HEK293 (cell line): ENCODE data around the gene PPP1R9B.

ENCODE experiments used
- AEBP2 ChIP-seq: fragments of 450-650 bp; formaldehyde crosslinking; IDR thresholded peaks from 2 replicates; pipeline ENCODE4 v1.5.1; 2016; ENCODE audit warnings: missing biosample characterization, missing genetic modification characterization, borderline replicate concordance
- ATF2 ChIP-seq: fragments of 450-650 bp; formaldehyde crosslinking; IDR thresholded peaks from 2 replicates; pipeline ENCODE4 v1.5.1; 2016; ENCODE audit warnings: missing biosample characterization, missing genetic modification characterization, low read depth
- GLI4 ChIP-seq: fragments of 450-650 bp; formaldehyde crosslinking; IDR thresholded peaks from 2 replicates; pipeline ENCODE4 v1.5.1; 2016; ENCODE audit warnings: missing biosample characterization, missing genetic modification characterization
- KLF1 ChIP-seq: fragments of 450-650 bp; formaldehyde crosslinking; IDR thresholded peaks from 2 replicates; pipeline ENCODE4 v1.5.1; 2016; ENCODE audit warnings: missing biosample characterization, missing genetic modification characterization
- KLF8 ChIP-seq: fragments of 450-650 bp; formaldehyde crosslinking; IDR thresholded peaks from 2 replicates; pipeline ENCODE4 v1.5.1; 2016; ENCODE audit warnings: missing biosample characterization, missing genetic modification characterization
- MEIS1 ChIP-seq: sonication (generic); formaldehyde crosslinking; IDR thresholded peaks from 2 replicates; pipeline ENCODE4 v1.8.1; 2022; ENCODE audit warnings: missing genetic modification reagents, mild to moderate bottlenecking, borderline replicate concordance
- MYNN ChIP-seq: fragments of 450-650 bp; formaldehyde crosslinking; IDR thresholded peaks from 2 replicates; pipeline ENCODE4 v1.5.1; 2016; ENCODE audit warnings: missing biosample characterization, missing genetic modification characterization, borderline replicate concordance
- PRDM1 ChIP-seq: fragments of 450-650 bp; formaldehyde crosslinking; IDR thresholded peaks from 2 replicates; pipeline ENCODE4; 2016; ENCODE audit warnings: missing biosample characterization, missing genetic modification characterization
- SALL2 ChIP-seq: fragments of 450-650 bp; formaldehyde crosslinking; IDR thresholded peaks from 2 replicates; pipeline ENCODE4 v1.5.0; 2017; ENCODE audit warnings: missing biosample characterization, mild to moderate bottlenecking, missing genetic modification characterization, borderline replicate concordance
- TCF7L2 ChIP-seq: IDR thresholded peaks from 2 replicates; pipeline ENCODE4 v1.6.1; 2011; ENCODE audit warnings: low read depth, mild to moderate bottlenecking, inconsistent platforms, low read length, moderate library complexity, borderline replicate concordance
- YY2 ChIP-seq: fragments of 450-650 bp; formaldehyde crosslinking; IDR thresholded peaks from 2 replicates; pipeline ENCODE4 v1.5.1; 2016; ENCODE audit warnings: missing biosample characterization, missing genetic modification characterization
- ZBTB1 ChIP-seq: fragments of 450-650 bp; formaldehyde crosslinking; IDR thresholded peaks from 2 replicates; pipeline ENCODE4 v1.5.1; 2016; ENCODE audit warnings: missing biosample characterization, missing genetic modification characterization
- ZBTB44 ChIP-seq: fragments of 450-650 bp; IDR thresholded peaks from 2 replicates; pipeline ENCODE4 v1.5.1; 2018; ENCODE audit warnings: missing biosample characterization, mild to moderate bottlenecking, missing genetic modification characterization
- ZNF157 ChIP-seq: fragments of 450-650 bp; formaldehyde crosslinking; IDR thresholded peaks from 2 replicates; pipeline ENCODE4 v1.5.1; 2016; ENCODE audit warnings: missing biosample characterization, missing genetic modification characterization
- ZNF2 ChIP-seq: fragments of 450-650 bp; formaldehyde crosslinking; IDR thresholded peaks from 2 replicates; pipeline ENCODE4 v1.5.1; 2016; ENCODE audit warnings: missing biosample characterization, missing genetic modification characterization
- ZNF274 ChIP-seq, 2 experiments: fragments of 200-500 bp in 1 of 2; fragments of 450-650 bp in 1 of 2; sonication (Bioruptor generic) in 1 of 2; formaldehyde crosslinking in 1 of 2; IDR thresholded peaks; 2 replicates each; pipeline versions ENCODE4 v1.5.1 to v1.6.1; 2014 to 2016; ENCODE audit warnings: borderline replicate concordance in 1 of 2, inconsistent platforms in 1 of 2, low read length in 1 of 2, missing biosample characterization in 1 of 2, missing genetic modification characterization in 1 of 2
- ZNF280C ChIP-seq: fragments of 450-650 bp; formaldehyde crosslinking; IDR thresholded peaks from 2 replicates; pipeline ENCODE4 v1.5.1; 2016; ENCODE audit warnings: missing biosample characterization, missing genetic modification characterization
- ZNF280D ChIP-seq: fragments of 450-650 bp; formaldehyde crosslinking; IDR thresholded peaks from 2 replicates; pipeline ENCODE4 v1.5.1; 2016; ENCODE audit warnings: missing biosample characterization, missing genetic modification characterization
- ZNF366 ChIP-seq: fragments of 450-650 bp; formaldehyde crosslinking; conservative IDR thresholded peaks from 2 replicates; pipeline ENCODE4 v1.5.1; 2016; ENCODE audit warnings: missing biosample characterization, missing genetic modification characterization
- ZNF488 ChIP-seq: fragments of 450-650 bp; formaldehyde crosslinking; IDR thresholded peaks from 2 replicates; pipeline ENCODE4 v1.5.1; 2016; ENCODE audit warnings: missing biosample characterization, missing genetic modification characterization
- ZNF514 ChIP-seq: fragments of 450-650 bp; formaldehyde crosslinking; IDR thresholded peaks from 2 replicates; pipeline ENCODE4 v1.5.1; 2016; ENCODE audit warnings: missing biosample characterization, missing genetic modification characterization
- ZNF621 ChIP-seq: fragments of 450-650 bp; formaldehyde crosslinking; IDR thresholded peaks from 2 replicates; pipeline ENCODE4 v1.5.1; 2017; ENCODE audit warnings: missing biosample characterization, missing genetic modification characterization
- ZNF76 ChIP-seq: fragments of 450-650 bp; formaldehyde crosslinking; IDR thresholded peaks from 2 replicates; pipeline ENCODE4; 2016; ENCODE audit warnings: low read depth, missing biosample characterization, missing genetic modification characterization, borderline replicate concordance
- ZSCAN4 ChIP-seq: fragments of 450-650 bp; formaldehyde crosslinking; IDR thresholded peaks from 2 replicates; pipeline ENCODE4 v1.5.1; 2017; ENCODE audit warnings: missing biosample characterization, missing genetic modification characterization

PPP1R9B gene

GRCh38 chr17:50151041-50151936 lies 812 bp upstream of the PPP1R9B start (continued):
- TF ChIP-seq ZBTB1 (tag by site-specific recombination) (no peak), KLF1 (tag by site-specific recombination) (no peak), YY2 (tag by site-specific recombination) (no peak), ZNF514 (tag by site-specific recombination) (no peak), ZNF157 (tag by site-specific recombination) (no peak), KLF8 (peak; percentile 77), GLI4 (tag by site-specific recombination) (no peak), ZNF621 (tag by site-specific recombination) (no peak), ZNF274 (IDR thresholded peaks at IDR 0.05; ENCODE audit: low read length) (no peak), ZNF274 (tag by site-specific recombination; IDR thresholded peaks at IDR 0.05; ENCODE audit: borderline replicate concordance) (no peak), MEIS1 (CRISPR knock-in tag) (no peak), TCF7L2 (no peak), AEBP2 (tag by site-specific recombination) (no peak), ZNF366 (tag by site-specific recombination) (no peak), ZNF2 (tag by site-specific recombination) (peak; percentile 55; the same call in 1 of the 2 replicates), MYNN (tag by site-specific recombination) (no peak), ATF2 (tag by site-specific recombination) (no peak), SALL2 (tag by site-specific recombination) (no peak), ZNF280C (tag by site-specific recombination) (no peak), ZBTB44 (tag by site-specific recombination) (no peak), ZSCAN4 (tag by site-specific recombination) (no peak), PRDM1 (tag by site-specific recombination) (peak; percentile 76; the same call in 1 of the 2 replicates), ZNF280D (tag by site-specific recombination) (no peak), ZNF76 (tag by site-specific recombination) (peak; percentile 59; the same call in 1 of the 2 replicates), ZNF488 (no peak)
